Right ventricle myocardium superior (tissue), 1 donor: ENCODE measurements around the gene CDH8. TPM values are rescaled to one million over a fixed set of nuclear protein-coding genes. Genes with fewer than 3 reads are reported as not detected.
"Not testable (repeated sequence)": the region's sequence is repeated elsewhere in the genome, so short reads cannot be mapped to it uniquely, and the experiment has no call there.

Experiments used
- ATAC-seq: fragments of 200-7000 bp; cut with Tn5 transposase; one replicate; pipeline ENCODE4 v1.9.1; 2020; ENCODE audit warnings: mild to moderate bottlenecking; ENCODE audit not compliant: poor library complexity
- DNase-seq: peaks from one replicate; pipeline ENCODE4 v3.0.0-alpha.2; 2020
- intact Hi-C: fragments of 100-400 bp; cut with DNase I; formaldehyde crosslinking; loops from one replicate; pipeline ENCODE4 v1.11.2; 2022
- total RNA-seq: library from RNA; stranded (reverse); fragmentation: NEBNext Ultra II Directional; extraction: Animal tissue kit (Norgen Biotek cat#: 25700); gene quantifications from one replicate; pipeline ENCODE4 v1.2.1, GENCODE V29; 2021
- donor health status: DM: no; HTN: yes; CAD: no; lungs with severe emphysema.

The CDH8 gene
- total RNA-seq, 1 donor from 2014 or later = 0.19 TPM

- intact Hi-C loops = no loop called here
- ATAC-seq (no peak), DNase-seq (no peak)
Observed at GRCh38 chr16:61814726-61815347, 221.4 kb downstream of the CDH8 start.

- intact Hi-C loops = no loop called here
- ATAC-seq = no peak
- DNase-seq = no peak
Observed at GRCh38 chr16:61813339-61813738, 222.9 kb downstream of the CDH8 start.

GRCh38 chr16:61812251-61812650 lies 224.0 kb downstream of the CDH8 start:
- DNase-seq = no peak
- intact Hi-C loops = no loop called here
- no peak for ATAC-seq

- DNase-seq (no peak), ATAC-seq (no peak)
- intact Hi-C loops = no loop called here
Observed at GRCh38 chr16:61807551-61807950, 228.7 kb downstream of the CDH8 start.

GRCh38 chr16:61801217-61801616 lies 235.0 kb downstream of the CDH8 start:
- intact Hi-C loops, DNase-seq, ATAC-seq: not testable (repeated sequence)

GRCh38 chr16:61798741-61799140 lies 237.5 kb downstream of the CDH8 start:
- ATAC-seq (no peak), DNase-seq (no peak)
- intact Hi-C loops = no loop called here

GRCh38 chr16:61797961-61798507 lies 238.2 kb downstream of the CDH8 start:
- DNase-seq (no peak), ATAC-seq (no peak)
- intact Hi-C loops = no loop called here

- DNase-seq = no peak
- intact Hi-C loops = no loop called here
- ATAC-seq = no peak
Observed at GRCh38 chr16:61797296-61797795, 238.9 kb downstream of the CDH8 start.

GRCh38 chr16:61792194-61792909 lies 243.9 kb downstream of the CDH8 start:
- no peak for DNase-seq
- no peak for ATAC-seq
- intact Hi-C loops = no loop called here

- ATAC-seq = no peak
- intact Hi-C loops = no loop called here
- DNase-seq = no peak
Observed at GRCh38 chr16:61791464-61791863, 244.8 kb downstream of the CDH8 start.

- not testable (repeated sequence) for ATAC-seq, DNase-seq
Observed at GRCh38 chr16:61781855-61782254, 254.4 kb downstream of the CDH8 start.

GRCh38 chr16:61780161-61780560 lies 256.1 kb downstream of the CDH8 start:
- intact Hi-C loops = no loop called here
- DNase-seq = no peak
- ATAC-seq = no peak

More at GRCh38 chr16:61781855-61782254, 254.4 kb downstream of the CDH8 start:
- intact Hi-C loops = not testable (repeated sequence)

- no peak for ATAC-seq
- intact Hi-C loops = no loop called here
- DNase-seq = no peak
Observed at GRCh38 chr16:61770301-61770700, 265.9 kb downstream of the CDH8 start.

- intact Hi-C loops = no loop called here
- ATAC-seq = no peak
- DNase-seq = no peak
Observed at GRCh38 chr16:61763991-61764390, 272.2 kb downstream of the CDH8 start.

GRCh38 chr16:61763013-61763412 lies 273.2 kb downstream of the CDH8 start:
- DNase-seq (no peak), ATAC-seq (no peak)
- intact Hi-C loops = no loop called here

GRCh38 chr16:61730997-61731396 lies 305.2 kb downstream of the CDH8 start:
- intact Hi-C loops = no loop called here
- no peak for ATAC-seq
- DNase-seq = no peak

GRCh38 chr16:61726701-61727100 lies 309.5 kb downstream of the CDH8 start:
- intact Hi-C loops = no loop called here
- ATAC-seq = no peak

GRCh38 chr16:61726125-61726524 lies 310.1 kb downstream of the CDH8 start:
- ATAC-seq (no peak), DNase-seq (no peak)
- intact Hi-C loops = no loop called here

More at GRCh38 chr16:61726701-61727100, 309.5 kb downstream of the CDH8 start:
- DNase-seq = no peak

GRCh38 chr16:61721544-61721943 lies 314.7 kb downstream of the CDH8 start:
- ATAC-seq (no peak), DNase-seq (no peak)
- intact Hi-C loops = no loop called here

GRCh38 chr16:61715393-61715792 lies 320.8 kb downstream of the CDH8 start:
- DNase-seq (no peak), ATAC-seq (no peak)
- intact Hi-C loops = no loop called here
